AG09309 (cell line): ENCODE data around the gene CACNA1C.

Experiments used
- DNase-seq: peaks from one replicate; pipeline ENCODE4 v3.0.0-alpha.2; 2010; ENCODE audit warnings: low read depth
- H3K4me3 ChIP-seq: 2 replicates; pipeline ENCODE4 v1.5.1; 2011; ENCODE audit warnings: mild to moderate bottlenecking, low read depth, low read length, moderate library complexity; ENCODE audit not compliant: control insufficient read depth
- TF ChIP-seq, protein P1 (sequence below): IDR thresholded peaks from 2 replicates; pipeline ENCODE4 v1.5.1; 2011; ENCODE audit warnings: mild to moderate bottlenecking, low read depth, low read length, inconsistent platforms; ENCODE audit not compliant: insufficient read depth, control insufficient read depth; ENCODE audit errors: missing control alignments

CACNA1C gene

DNA sequence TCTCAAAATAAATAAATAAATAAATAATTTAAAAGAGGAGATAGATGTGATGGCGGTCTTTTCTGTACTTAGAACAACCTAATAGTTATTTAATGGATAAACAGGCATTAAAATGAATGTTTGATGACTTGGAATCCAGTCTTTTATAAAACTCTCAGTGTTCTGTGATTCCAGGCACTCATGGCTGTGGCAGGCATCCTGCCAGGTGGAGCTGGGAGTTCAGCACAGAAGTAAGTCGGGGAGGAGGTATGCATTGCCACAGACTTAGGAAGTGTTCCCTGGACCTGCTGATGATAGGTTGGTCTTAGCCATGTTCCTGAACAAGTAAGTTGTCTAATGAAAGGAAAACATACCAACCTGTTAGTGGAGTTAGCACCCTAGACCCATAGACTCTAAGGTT lies 126.3 kb downstream of the CACNA1C start:
- TF ChIP-seq, protein P1, sequence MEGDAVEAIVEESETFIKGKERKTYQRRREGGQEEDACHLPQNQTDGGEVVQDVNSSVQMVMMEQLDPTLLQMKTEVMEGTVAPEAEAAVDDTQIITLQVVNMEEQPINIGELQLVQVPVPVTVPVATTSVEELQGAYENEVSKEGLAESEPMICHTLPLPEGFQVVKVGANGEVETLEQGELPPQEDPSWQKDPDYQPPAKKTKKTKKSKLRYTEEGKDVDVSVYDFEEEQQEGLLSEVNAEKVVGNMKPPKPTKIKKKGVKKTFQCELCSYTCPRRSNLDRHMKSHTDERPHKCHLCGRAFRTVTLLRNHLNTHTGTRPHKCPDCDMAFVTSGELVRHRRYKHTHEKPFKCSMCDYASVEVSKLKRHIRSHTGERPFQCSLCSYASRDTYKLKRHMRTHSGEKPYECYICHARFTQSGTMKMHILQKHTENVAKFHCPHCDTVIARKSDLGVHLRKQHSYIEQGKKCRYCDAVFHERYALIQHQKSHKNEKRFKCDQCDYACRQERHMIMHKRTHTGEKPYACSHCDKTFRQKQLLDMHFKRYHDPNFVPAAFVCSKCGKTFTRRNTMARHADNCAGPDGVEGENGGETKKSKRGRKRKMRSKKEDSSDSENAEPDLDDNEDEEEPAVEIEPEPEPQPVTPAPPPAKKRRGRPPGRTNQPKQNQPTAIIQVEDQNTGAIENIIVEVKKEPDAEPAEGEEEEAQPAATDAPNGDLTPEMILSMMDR: no peak
- no peak overlapping the region for H3K4me3 ChIP-seq
- no peak for DNase-seq

DNA sequence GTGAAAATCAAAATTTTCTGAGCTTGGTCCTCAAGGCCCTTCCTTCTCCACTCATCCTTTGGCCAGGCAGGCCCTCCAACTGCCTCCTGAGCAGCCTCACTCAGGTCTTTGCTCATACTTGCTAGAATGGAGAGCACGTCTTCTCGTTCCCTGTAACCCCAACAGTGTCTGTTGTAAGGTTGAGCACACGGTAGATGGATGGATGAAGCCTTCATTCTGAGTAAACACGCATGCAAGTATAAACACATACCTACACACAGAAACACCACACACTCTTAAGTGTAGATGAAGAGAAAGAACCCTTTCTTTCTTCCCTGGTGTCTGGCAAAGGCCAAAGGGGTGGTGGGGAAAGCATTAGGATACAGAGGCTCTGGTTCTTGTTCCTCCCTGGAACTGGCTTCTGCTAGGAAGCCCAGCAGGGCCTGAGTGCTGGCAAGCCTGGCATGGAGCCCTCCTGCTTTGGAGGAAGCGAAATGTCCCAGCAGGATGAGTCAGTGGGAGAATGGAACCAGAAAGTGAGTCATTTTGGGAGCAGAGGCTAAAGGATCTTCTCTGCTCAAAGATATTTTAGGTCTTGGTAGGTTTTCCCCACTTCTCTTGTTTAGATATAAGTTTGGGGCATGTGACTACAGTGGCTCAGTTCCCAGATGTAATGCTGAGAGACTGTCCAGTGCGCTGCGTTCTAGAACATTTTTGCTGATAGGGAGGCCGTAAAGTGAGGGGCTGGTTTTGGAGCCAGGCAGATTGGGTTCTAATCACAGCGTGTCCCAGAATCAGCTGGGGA lies 127.4 kb downstream of the CACNA1C start:
- H3K4me3 ChIP-seq: no peak overlapping the region
- TF ChIP-seq, protein P1: no peak
- DNase-seq: peak; percentile 78

DNA sequence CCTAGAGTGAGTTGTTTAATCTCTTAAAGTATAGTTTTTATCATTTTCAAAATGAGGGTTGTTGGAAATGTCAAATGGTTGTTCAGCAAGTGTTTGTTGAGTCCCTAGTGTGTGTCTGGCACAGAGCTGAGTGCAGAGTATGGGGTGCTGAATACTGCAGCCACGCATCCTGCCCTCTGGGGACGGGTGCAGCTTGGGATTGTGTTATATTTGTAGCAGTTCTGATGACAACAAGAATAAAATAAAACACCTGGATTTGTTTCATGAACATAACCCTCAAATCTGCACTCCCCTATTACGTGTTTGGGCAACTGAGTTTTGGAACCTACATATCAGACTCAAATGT lies 127.9 kb downstream of the CACNA1C start:
- TF ChIP-seq, protein P1: no peak
- H3K4me3 ChIP-seq: no peak overlapping the region
- DNase-seq: no peak

DNA sequence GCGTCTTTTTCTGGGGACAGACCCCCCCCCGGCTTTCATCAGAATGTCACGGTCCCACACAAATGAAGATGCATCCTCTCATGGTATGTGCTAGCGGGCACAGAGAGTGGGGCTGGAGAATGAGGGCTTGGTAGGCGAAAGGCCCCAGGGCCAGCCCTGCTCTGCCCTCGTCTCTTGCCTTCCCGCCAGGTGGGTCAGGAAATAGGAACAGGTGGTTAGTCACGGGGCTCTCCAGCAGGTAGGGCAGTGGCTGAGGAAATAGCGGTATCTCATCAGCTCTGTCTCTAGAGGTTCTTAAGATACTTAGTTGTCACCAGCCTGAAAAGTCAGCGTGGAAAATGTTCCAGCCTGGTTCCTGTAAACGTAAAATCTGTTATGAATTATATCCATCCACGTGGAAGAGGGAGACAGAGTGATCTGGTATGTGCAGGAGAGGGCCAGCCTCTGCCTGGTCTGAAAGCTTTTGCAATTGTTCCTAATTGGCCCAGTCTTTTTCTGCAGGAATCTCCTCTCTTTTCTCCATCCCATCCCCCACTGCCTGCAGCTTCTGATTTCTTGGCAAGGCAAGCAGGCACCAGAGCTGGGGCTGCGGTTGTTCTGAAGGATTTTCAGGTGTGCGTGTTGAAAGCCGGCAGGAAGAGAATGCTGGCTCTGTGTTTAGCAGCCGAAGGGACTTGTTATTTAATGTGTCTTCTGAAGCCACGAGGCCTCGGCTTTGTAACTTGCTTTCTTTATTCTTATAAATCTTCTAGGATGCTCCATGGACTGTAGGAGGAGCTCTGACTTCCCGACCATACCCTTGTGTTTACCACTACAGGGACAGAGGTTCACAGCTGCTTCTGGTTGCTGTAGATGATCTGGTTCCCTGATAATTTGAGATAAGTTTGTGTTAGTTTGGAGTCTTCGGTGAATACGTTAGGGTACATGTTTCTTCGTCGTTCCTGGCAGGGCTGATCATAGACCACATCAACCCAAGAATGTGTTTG lies 131.1 kb downstream of the CACNA1C start:
- TF ChIP-seq, protein P1: peak; percentile 52
- no peak overlapping the region; the same call in 1 of the 2 replicates for H3K4me3 ChIP-seq
- peak; percentile 75 for DNase-seq

- no peak overlapping the region for H3K4me3 ChIP-seq
- TF ChIP-seq, protein P1: no peak
- peak; percentile 44 for DNase-seq
Measured at GRCh38 chr12:2185751-2186341, 133.1 kb downstream of the CACNA1C start.

GRCh38 chr12:2187195-2187945 lies 134.6 kb downstream of the CACNA1C start:
- TF ChIP-seq, protein P1: no peak
- no peak for DNase-seq
- H3K4me3 ChIP-seq: no peak overlapping the region
